Measurements from ENCODE around the gene PNMA8B.

The PNMA8B gene

GRCh38 chr19:46469541-46470185 is 26.0 kb downstream of the PNMA8B start:
- Histone ChIP-seq H3K36me3 (ENCODE audit: control insufficient read depth in 2 of 2, insufficient read depth in 1 of 2, low read length in 2 of 2) (peaks cover 0 to 31% of the 10 kb centered on the region in 2 experiments; a peak in 2 of 3 replicates), H3K4me3 (ENCODE audit: low read depth, low read length) (no peak overlapping the region), H3K4me1 (ENCODE audit: control insufficient read depth, insufficient read depth, low read length) (no peaks in the 10 kb centered on the region; the same call in 1 of the 2 replicates), H3K9me3 (ENCODE audit: control insufficient read depth, insufficient read depth, low read depth, low read length) (no peaks in the 10 kb centered on the region), H3K27ac (ENCODE audit: extremely low read depth, low read depth, low read length) (no peak overlapping the region)
- ChIA-PET CTCF (no interaction called here), POLR2A (no interaction called here)
- TF ChIP-seq ZNF311 (tag by site-specific recombination; IDR thresholded peaks at IDR 0.05; ENCODE audit: borderline replicate concordance) (no peak), ZNF560 (tag by site-specific recombination; IDR thresholded peaks at IDR 0.05; ENCODE audit: borderline replicate concordance) (no peak), ZBTB10 (tag by site-specific recombination; IDR thresholded peaks at IDR 0.05) (no peak), ZNF707 (tag by site-specific recombination; IDR thresholded peaks at IDR 0.05) (no peak), ZNF19 (tag by site-specific recombination; IDR thresholded peaks at IDR 0.05; ENCODE audit: low read depth) (no peak), ZNF473 (tag by site-specific recombination; IDR thresholded peaks at IDR 0.05) (no peak), KLF1 (tag by site-specific recombination; IDR thresholded peaks at IDR 0.05) (no peak), KLF17 (tag by site-specific recombination; IDR thresholded peaks at IDR 0.05) (no peak), KLF9 (tag by site-specific recombination; IDR thresholded peaks at IDR 0.05; ENCODE audit: low read depth) (no peak), SP2 (tag by site-specific recombination; IDR thresholded peaks at IDR 0.05) (no peak), ZFP3 (tag by site-specific recombination; IDR thresholded peaks at IDR 0.05; ENCODE audit: low read depth) (no peak), ZEB2 (tag by site-specific recombination; IDR thresholded peaks at IDR 0.05) (no peak), BCL11A (tag by site-specific recombination; IDR thresholded peaks at IDR 0.05; ENCODE audit: low read depth) (no peak), ZNF184 (tag by site-specific recombination; IDR thresholded peaks at IDR 0.05) (no peak), MEIS1 (CRISPR knock-in tag; IDR thresholded peaks at IDR 0.05; ENCODE audit: borderline replicate concordance) (no peak), ZSCAN18 (tag by site-specific recombination; IDR thresholded peaks at IDR 0.05) (no peak), RBAK (tag by site-specific recombination; IDR thresholded peaks at IDR 0.05) (no peak), ZNF510 (tag by site-specific recombination; IDR thresholded peaks at IDR 0.05; ENCODE audit: insufficient replicate concordance) (no peak)

- no peak overlapping the region for H3K27ac ChIP-seq (ENCODE audit: extremely low read depth, low read depth, low read length)
- no peaks in the 10 kb centered on the region; the same call in 1 of the 2 replicates for H3K4me1 ChIP-seq (ENCODE audit: control insufficient read depth, insufficient read depth, low read length)
- peaks cover 0 to 31% of the 10 kb centered on the region in 2 experiments; a peak in 2 of 3 replicates for H3K36me3 ChIP-seq (ENCODE audit: control insufficient read depth in 2 of 2, insufficient read depth in 1 of 2, low read length in 2 of 2)
- TF ChIP-seq ZBTB10 (tag by site-specific recombination; IDR thresholded peaks at IDR 0.05): no peak
- no peak for TF ChIP-seq GLI4 (tag by site-specific recombination; IDR thresholded peaks at IDR 0.05)
- TF ChIP-seq ZBTB6 (tag by site-specific recombination; IDR thresholded peaks at IDR 0.05): no peak
- TF ChIP-seq ZNF670 (tag by site-specific recombination; IDR thresholded peaks at IDR 0.05; ENCODE audit: low read depth): no peak
- TF ChIP-seq ZNF701 (tag by site-specific recombination; IDR thresholded peaks at IDR 0.05): no peak
- TF ChIP-seq ZNF114 (tag by site-specific recombination; IDR thresholded peaks at IDR 0.05): no peak
- TF ChIP-seq KLF1 (tag by site-specific recombination; IDR thresholded peaks at IDR 0.05): no peak
- no peak for TF ChIP-seq ZNF501 (tag by site-specific recombination; IDR thresholded peaks at IDR 0.05)
- POLR2A ChIA-PET: no interaction called here
- no peak overlapping the region for H3K4me3 ChIP-seq (ENCODE audit: low read depth, low read length)
- no peaks in the 10 kb centered on the region for H3K9me3 ChIP-seq (ENCODE audit: control insufficient read depth, insufficient read depth, low read depth, low read length)
- CTCF ChIA-PET: interaction anchor here (2.3 kb wide), 1 partner anchor 71 kb away, joined by 12 read pairs; no protein-coding TSS in a partner anchor
Measured at GRCh38 chr19:46466536-46467196, 29.0 kb downstream of the PNMA8B start.

Data from HEK293 (cell line).